HG03060 (cell line): ENCODE results near the gene IGIP.
"Not testable (repeated sequence)": the region's sequence is repeated elsewhere in the genome, so short reads cannot be mapped to it uniquely, and the experiment has no call there.

ENCODE experiments used
- ATAC-seq: cut with Tn5 transposase; IDR thresholded peaks from one replicate; pipeline ENCODE4 v1.9.1; 2021; ENCODE audit warnings: low read depth, moderate number of reproducible peaks; ENCODE audit not compliant: unreplicated experiment

The IGIP gene

GRCh38 chr5:140136624-140137023 lies 10.9 kb downstream of the IGIP start:
- ATAC-seq = no peak

GRCh38 chr5:140140435-140140834 lies 14.7 kb downstream of the IGIP start:
- ATAC-seq = no peak

DNA sequence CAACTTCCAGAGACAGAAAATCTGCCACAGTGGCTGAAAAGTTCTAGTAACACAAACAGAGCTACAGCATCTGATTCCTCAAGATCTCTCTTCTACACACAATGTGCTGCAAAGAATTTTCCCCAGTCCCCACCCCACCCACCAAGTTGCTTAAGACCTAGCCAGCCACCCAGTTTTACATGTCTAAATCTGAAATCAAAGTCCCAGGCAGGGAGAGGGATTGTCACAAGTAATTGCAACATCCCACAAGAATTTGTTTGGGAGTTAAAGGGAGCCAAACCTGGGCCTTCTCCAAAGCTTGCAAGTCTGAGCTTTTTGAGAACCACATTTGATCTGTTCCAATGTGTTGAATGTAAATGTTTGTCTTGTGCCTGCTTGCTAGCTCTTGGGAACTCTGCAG lies 15.5 kb downstream of the IGIP start:
- ATAC-seq = no peak

- ATAC-seq = no peak
These were observed 16.5 kb downstream of the IGIP start for GRCh38 chr5:140142246-140142645.

GRCh38 chr5:140142856-140143255 lies 17.1 kb downstream of the IGIP start:
- no peak for ATAC-seq

DNA sequence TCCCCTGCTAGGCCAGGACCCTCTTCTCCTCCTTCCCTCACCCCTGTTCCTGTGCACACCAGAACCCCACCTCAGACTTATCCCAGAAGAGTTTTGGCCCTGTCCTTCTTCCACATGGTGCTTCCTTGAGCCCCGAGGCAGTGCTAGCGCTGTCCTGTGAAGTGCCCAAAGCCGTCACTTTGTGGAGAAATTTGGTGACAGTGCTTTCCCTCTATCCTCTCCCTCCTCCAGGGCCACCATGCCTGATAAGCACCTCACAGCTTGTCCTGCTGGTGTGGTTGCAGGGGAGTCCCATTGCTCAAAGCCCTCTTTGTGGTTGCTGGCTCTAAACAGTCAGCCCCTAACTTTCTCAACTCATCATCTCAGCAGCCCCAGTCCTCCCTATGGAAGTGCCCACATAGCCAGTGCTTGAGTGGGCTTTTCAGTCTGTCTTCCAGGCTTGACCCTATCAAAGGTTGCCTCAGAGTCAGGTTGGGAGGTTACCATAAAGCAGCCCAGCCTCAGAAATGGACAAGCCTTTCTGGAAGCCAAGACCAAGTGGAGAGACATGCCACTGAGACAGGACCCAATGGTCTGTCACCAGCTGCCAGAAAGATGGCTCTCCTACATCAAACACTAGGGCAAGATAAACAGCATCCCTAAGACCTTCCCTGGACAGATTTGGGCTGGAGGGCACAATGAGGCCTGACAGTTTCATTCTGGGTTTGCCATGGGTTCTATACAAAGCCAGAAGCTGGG lies 18.0 kb downstream of the IGIP start:
- ATAC-seq = no peak

GRCh38 chr5:140145256-140145655 lies 19.5 kb downstream of the IGIP start:
- no peak for ATAC-seq

DNA sequence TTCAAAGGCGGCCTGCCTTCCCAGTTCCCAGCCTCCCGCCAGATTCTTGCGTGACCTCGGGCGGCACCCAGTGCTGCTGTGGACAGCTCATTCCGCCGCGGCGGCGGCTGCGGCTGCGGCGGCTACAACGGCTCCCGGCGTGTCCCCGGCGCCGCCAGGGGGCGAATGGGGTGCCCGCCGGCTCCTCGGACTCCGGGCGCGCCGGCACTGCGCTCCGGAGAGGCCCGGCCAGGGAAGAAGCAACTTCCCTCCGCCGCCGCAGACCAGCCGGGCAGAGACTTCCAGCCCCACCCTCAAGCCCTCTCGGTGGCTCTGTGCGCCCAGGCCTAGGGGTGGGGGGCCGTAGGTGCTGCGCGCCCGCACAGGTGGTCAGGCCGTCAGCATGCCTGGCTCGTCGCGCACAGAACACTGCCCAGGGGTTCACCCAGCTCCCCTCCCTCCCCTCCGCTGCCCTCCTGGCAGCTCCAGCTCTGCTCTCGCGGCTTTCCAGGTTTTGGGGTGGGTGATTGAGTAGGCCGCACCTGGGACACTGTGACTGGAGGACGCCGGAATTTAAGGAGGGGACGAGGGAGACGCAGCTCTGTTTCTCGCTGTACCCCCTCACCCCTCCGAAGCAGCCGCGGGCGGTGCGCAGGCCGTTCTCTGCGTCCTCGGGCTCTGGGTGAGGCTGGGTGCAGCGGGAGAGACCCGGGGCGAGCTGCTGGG lies 20.2 kb downstream of the IGIP start:
- no peak for ATAC-seq

DNA sequence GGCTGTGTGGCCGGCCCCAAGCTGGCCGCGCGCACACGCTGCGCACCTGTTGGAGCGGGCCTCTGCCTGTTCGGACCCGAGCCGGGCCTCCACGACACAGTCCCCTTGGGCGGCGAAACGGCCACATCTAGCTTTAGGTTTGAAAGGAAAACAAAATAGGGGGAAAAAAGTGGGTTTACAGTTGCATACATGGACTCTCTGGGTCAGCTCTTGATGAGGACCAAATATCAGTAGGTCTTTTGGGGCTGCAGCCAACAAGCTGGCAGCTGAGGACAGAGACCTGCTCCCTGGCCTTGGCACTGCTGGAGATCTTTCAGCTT lies 20.7 kb downstream of the IGIP start:
- no peak for ATAC-seq

GRCh38 chr5:140147460-140147859 lies 21.7 kb downstream of the IGIP start:
- no peak for ATAC-seq

DNA sequence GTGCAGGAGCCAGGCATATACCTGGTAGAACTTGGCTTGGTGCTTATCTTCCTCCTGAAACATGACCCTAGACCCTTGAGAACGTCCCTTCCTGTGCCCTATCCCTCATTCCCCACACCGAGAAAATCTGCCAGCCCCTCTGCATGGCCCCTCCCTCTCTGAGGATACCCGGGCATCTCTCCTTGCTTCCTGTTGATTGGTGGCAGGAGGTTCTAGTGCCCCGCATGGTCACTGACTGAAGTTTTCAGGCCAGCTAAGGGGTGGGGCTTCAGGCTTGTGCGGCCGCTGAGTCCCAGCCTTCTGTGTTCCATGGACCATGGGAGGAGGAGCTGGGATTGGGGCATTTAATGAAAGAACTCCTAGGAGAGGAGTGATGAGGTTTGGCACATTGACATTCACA lies 22.8 kb downstream of the IGIP start:
- no peak for ATAC-seq

GRCh38 chr5:140150201-140150600 lies 24.5 kb downstream of the IGIP start:
- ATAC-seq = no peak

- no peak for ATAC-seq
These were observed 25.6 kb downstream of the IGIP start for GRCh38 chr5:140151144-140152021.

- ATAC-seq = no peak
These were observed 26.6 kb downstream of the IGIP start for GRCh38 chr5:140152022-140152999.

DNA sequence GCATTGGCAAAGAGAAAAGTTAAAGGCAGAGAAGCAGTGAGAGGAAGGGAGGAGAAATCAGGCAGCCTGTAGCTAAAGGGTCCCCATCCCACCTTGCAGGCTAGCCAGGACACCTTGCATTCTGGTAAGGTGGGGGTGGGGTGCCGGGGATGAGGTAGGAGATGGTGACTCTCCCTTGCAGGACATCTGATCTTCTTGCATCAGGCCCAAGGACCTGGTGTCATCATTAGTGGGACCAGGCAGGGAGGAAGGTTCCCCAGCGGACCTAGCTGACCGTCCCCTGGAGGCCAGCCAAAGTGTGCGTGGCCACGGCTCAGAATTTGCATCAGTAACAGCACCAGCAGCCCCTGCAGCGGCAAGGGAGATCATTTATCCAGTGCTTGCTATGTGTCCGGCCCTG lies 27.5 kb downstream of the IGIP start:
- no peak for ATAC-seq

DNA sequence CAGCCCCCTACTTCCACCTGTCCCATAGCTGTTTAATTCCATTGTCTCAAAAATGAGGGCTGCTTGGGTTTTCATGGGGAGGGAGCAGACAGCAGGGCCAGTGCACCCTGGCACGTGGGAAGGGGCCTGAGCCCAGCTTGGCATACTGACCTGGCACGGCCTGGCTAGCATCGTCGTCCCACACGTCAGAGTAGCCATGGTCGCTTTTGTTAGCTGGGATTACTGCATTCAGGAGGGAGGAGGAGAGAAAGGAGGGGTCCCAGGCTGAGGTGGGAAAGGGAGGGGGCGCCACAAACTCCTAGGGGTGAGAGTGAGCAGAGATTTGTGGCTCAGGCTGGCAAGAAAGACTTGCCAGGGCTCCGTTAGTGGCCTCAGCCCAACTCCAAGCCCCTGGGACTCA lies 28.2 kb downstream of the IGIP start:
- no peak for ATAC-seq

GRCh38 chr5:140154710-140155381 lies 29.1 kb downstream of the IGIP start:
- ATAC-seq = not testable (repeated sequence)

GRCh38 chr5:140157032-140157781 lies 31.5 kb downstream of the IGIP start:
- peak; percentile 84 for ATAC-seq
